Measurements from ENCODE around the gene CTDNEP1.

DNA sequence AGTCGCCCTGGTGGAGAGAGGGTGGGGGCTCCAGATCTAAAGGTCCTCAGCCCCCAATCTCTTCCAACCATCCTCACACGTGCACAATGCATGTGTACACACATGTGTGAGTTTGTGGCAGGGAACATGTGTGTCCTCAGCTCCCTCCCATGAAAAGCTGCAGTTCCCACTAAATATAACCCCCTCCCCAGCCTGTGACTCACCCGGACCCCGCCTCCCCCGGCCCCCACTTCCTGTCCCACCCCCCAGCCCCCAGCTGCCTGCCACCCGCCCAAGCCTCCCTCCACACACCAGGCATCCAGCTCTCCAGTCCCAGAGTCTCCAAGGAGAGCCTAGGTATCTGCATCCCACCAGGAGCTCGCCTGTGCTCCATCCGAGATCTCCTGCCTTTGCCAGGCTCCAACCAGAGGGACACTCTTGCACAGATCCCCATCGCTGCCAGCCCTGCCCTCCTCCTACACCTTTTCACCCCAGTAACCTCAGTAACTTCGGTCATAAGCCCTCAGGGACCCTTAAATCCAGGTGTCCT lies 35.8 kb downstream of the CTDNEP1 start:
- TF ChIP-seq, protein P1, sequence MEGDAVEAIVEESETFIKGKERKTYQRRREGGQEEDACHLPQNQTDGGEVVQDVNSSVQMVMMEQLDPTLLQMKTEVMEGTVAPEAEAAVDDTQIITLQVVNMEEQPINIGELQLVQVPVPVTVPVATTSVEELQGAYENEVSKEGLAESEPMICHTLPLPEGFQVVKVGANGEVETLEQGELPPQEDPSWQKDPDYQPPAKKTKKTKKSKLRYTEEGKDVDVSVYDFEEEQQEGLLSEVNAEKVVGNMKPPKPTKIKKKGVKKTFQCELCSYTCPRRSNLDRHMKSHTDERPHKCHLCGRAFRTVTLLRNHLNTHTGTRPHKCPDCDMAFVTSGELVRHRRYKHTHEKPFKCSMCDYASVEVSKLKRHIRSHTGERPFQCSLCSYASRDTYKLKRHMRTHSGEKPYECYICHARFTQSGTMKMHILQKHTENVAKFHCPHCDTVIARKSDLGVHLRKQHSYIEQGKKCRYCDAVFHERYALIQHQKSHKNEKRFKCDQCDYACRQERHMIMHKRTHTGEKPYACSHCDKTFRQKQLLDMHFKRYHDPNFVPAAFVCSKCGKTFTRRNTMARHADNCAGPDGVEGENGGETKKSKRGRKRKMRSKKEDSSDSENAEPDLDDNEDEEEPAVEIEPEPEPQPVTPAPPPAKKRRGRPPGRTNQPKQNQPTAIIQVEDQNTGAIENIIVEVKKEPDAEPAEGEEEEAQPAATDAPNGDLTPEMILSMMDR (IDR thresholded peaks at IDR 0.05), result no peak
- no peak for TF ChIP-seq ZFX (IDR thresholded peaks at IDR 0.05; ENCODE audit: borderline replicate concordance)
